Measurements from ENCODE around the gene FGF22. TPM values are rescaled to one million over a fixed set of nuclear protein-coding genes. Genes with fewer than 3 reads are reported as not detected.

The FGF22 gene
- total and polyA plus RNA-seq, 2 of the 4 experiments (the other 2 are of a cell fraction) = 0.14 TPM; not detected in 1

GRCh38 chr19:624433-625109 is 15.1 kb upstream of the FGF22 start:
- Histone ChIP-seq H2BK120ac (ENCODE audit: low read depth, low read length) (no peak overlapping the region), H3K23ac (ENCODE audit: low read depth, low read length) (no peak overlapping the region), H3K27me3 (ENCODE audit: control insufficient read depth, insufficient read depth, low read length) (no peaks in the 10 kb centered on the region), H3K14ac (replicated peaks; ENCODE audit: low read depth, low read length) (no peak overlapping the region), H3K9me3 (ENCODE audit: control insufficient read depth, insufficient read depth, low read length) (no peaks in the 10 kb centered on the region), H3K4me3 (ENCODE audit: insufficient read depth, low read depth, low read length) (no peak overlapping the region), H2BK5ac (ENCODE audit: low read depth, low read length, poor library complexity, severe bottlenecking) (no peak overlapping the region), H3K18ac (ENCODE audit: low read depth, low read length) (no peak overlapping the region), H4K91ac (ENCODE audit: insufficient read depth, low read depth, low read length) (no peak overlapping the region), H3K4me2 (ENCODE audit: low read depth, low read length) (no peak overlapping the region), H3K56ac (ENCODE audit: extremely low read depth, insufficient read depth, low read length) (no peak overlapping the region), H3K27ac (ENCODE audit: insufficient read depth, low read length) (no peak overlapping the region; the same call in 1 of the 2 replicates), H4K20me1 (ENCODE audit: insufficient read depth, low read length) (peaks cover 3% of the 10 kb centered on the region), H2BK15ac (ENCODE audit: low read depth, low read length) (no peak overlapping the region), H3K4me1 (ENCODE audit: control insufficient read depth, insufficient read depth, low read length) (no peaks in the 10 kb centered on the region), H3K9ac (ENCODE audit: low read depth, low read length) (no peak overlapping the region), H2AK5ac (ENCODE audit: low read depth, low read length) (no peak overlapping the region), H2AK9ac (replicated peaks; ENCODE audit: low read depth, low read length, poor library complexity) (no peak overlapping the region), H3K79me1 (ENCODE audit: low read depth in 1 of 2, low read length in 2 of 2) (peaks cover 0 to 7% of the 10 kb centered on the region in 2 experiments; a peak in 1 of 4 replicates), H3K9me1 (ENCODE audit: insufficient read depth, low read length) (no peaks in the 10 kb centered on the region), H4K5ac (ENCODE audit: low read depth, low read length) (no peak overlapping the region), H2AFZ (replicated peaks; ENCODE audit: low read length, poor library complexity) (no peak overlapping the region), H3K36me3 (ENCODE audit: control insufficient read depth, insufficient read depth, low read length) (peaks cover 35% of the 10 kb centered on the region), H2BK20ac (ENCODE audit: low read depth, low read length) (no peak overlapping the region), H3K4ac (ENCODE audit: low read depth, low read length) (no peak overlapping the region), H4K8ac (ENCODE audit: low read depth in 2 of 2, low read length in 2 of 2) (no peak overlapping the region)
- BruUV-seq (replicated peaks) = no TSS peak
- ChIA-PET POLR2A (ENCODE audit: unreplicated experiment) (no interaction called here), CTCF (no interaction called here)
- ATAC-seq (ENCODE audit: low read depth) = no peak
- DNase-seq = no peak
- dilution Hi-C loops (cut with HindIII; ENCODE audit: low sequenced_read_pairs, unreplicated experiment) (no loop called here), intact Hi-C loops (cut with micrococcal nuclease) (no loop called here), in situ Hi-C loops (cut with MboI; ENCODE audit: low sequenced_read_pairs) (no loop called here)
- TF ChIP-seq BHLHE40 (IDR thresholded peaks at IDR 0.05; ENCODE audit: low read depth, low read length) (no peak), ELK1 (IDR thresholded peaks at IDR 0.05; ENCODE audit: borderline replicate concordance, low read depth, low read length) (no peak), MXI1 (IDR thresholded peaks at IDR 0.05; ENCODE audit: borderline replicate concordance, low read depth, low read length) (no peak), MAFK (IDR thresholded peaks at IDR 0.05; ENCODE audit: low read depth, low read length) (no peak), RFX5 (IDR thresholded peaks at IDR 0.05; ENCODE audit: low read depth, low read length) (no peak), FOS (IDR thresholded peaks at IDR 0.05; ENCODE audit: low read depth, low read length) (no peak), SMC3 (IDR thresholded peaks at IDR 0.05; ENCODE audit: low read depth, low read length) (no peak), NFE2L2 (IDR thresholded peaks at IDR 0.05; ENCODE audit: low read depth, low read length) (no peak), MAZ (IDR thresholded peaks at IDR 0.05; ENCODE audit: borderline replicate concordance, low read depth, low read length) (no peak), RCOR1 (IDR thresholded peaks at IDR 0.05; ENCODE audit: insufficient replicate concordance, low read length) (no peak)
- TF ChIP-seq, protein P1, sequence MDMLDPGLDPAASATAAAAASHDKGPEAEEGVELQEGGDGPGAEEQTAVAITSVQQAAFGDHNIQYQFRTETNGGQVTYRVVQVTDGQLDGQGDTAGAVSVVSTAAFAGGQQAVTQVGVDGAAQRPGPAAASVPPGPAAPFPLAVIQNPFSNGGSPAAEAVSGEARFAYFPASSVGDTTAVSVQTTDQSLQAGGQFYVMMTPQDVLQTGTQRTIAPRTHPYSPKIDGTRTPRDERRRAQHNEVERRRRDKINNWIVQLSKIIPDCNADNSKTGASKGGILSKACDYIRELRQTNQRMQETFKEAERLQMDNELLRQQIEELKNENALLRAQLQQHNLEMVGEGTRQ (IDR thresholded peaks at IDR 0.05; ENCODE audit: low read depth, low read length) = no peak
- 100% methylated on average over 2 of the region's 24 CpGs; no CpG with 5 or more reads in 1 of the 2 experiments for WGBS, 2 experiments (ENCODE audit: extremely low coverage in 2 of 2, insufficient read length in 1 of 2)

All from IMR-90 (cell line).